Mesendoderm (in vitro differentiated cells): ENCODE data around the gene ACTRT2.

Experiments
- DNase-seq: peaks from one replicate; pipeline ENCODE4 v3.0.0; 2013
- H2AK5ac ChIP-seq: 2 replicates; pipeline ENCODE4 v1.6.1; 2013; ENCODE audit warnings: low read length, inconsistent platforms
- H2BK120ac ChIP-seq: 2 replicates; pipeline ENCODE4 v1.6.1; 2013; ENCODE audit warnings: low read depth, mild to moderate bottlenecking, low read length, moderate library complexity, mixed read lengths
- H2BK15ac ChIP-seq: replicated peaks from 2 replicates; pipeline ENCODE4 v1.6.1; 2013; ENCODE audit warnings: low read depth, mild to moderate bottlenecking, moderate library complexity
- H2BK5ac ChIP-seq: 2 replicates; pipeline ENCODE4 v1.6.1; 2013; ENCODE audit warnings: low read length, inconsistent platforms
- H3K18ac ChIP-seq: 2 replicates; pipeline ENCODE4 v1.6.1; 2013; ENCODE audit warnings: mild to moderate bottlenecking, low read length, mixed read lengths
- H3K23ac ChIP-seq: one replicate; pipeline ENCODE4 v1.6.1; 2013; ENCODE audit warnings: low read length
- H3K27ac ChIP-seq: 2 replicates; pipeline ENCODE4 v1.5.1; 2013; ENCODE audit warnings: low read depth, mild to moderate bottlenecking, inconsistent platforms, low read length, moderate library complexity
- H3K27me3 ChIP-seq: 2 replicates; pipeline ENCODE4 v1.6.1; 2013; ENCODE audit warnings: low read length, control low read depth, mild to moderate bottlenecking, inconsistent platforms; ENCODE audit not compliant: insufficient read depth, poor library complexity
- H3K36me3 ChIP-seq: 2 replicates; pipeline ENCODE4 v1.6.1; 2013; ENCODE audit warnings: low read length, inconsistent platforms; ENCODE audit not compliant: control insufficient read depth, insufficient read depth
- H3K4ac ChIP-seq: one replicate; pipeline ENCODE4 v1.6.1; 2013; ENCODE audit warnings: low read depth, mild to moderate bottlenecking, low read length, moderate library complexity
- H3K4me1 ChIP-seq: 2 replicates; pipeline ENCODE4 v1.6.1; 2013; ENCODE audit warnings: low read depth, low read length, inconsistent platforms; ENCODE audit not compliant: control insufficient read depth
- H3K4me2 ChIP-seq: 2 replicates; pipeline ENCODE4 v1.6.1; 2013; ENCODE audit warnings: low read length
- H3K4me3 ChIP-seq: 2 replicates; pipeline ENCODE4 v1.5.1; 2013; ENCODE audit warnings: mild to moderate bottlenecking, low read length
- H3K56ac ChIP-seq: one replicate; pipeline ENCODE4 v1.6.1; 2013; ENCODE audit warnings: low read length
- H3K79me1 ChIP-seq: 2 replicates; pipeline ENCODE4 v1.6.1; 2013; ENCODE audit warnings: low read length, inconsistent platforms
- H3K79me2 ChIP-seq: 2 replicates; pipeline ENCODE4 v1.6.1; 2013; ENCODE audit warnings: mild to moderate bottlenecking, low read length; ENCODE audit not compliant: control insufficient read depth, insufficient read depth
- H3K9ac ChIP-seq: 2 replicates; pipeline ENCODE4 v1.6.1; 2013; ENCODE audit warnings: low read length, inconsistent platforms
- H4K5ac ChIP-seq: one replicate; pipeline ENCODE4 v1.6.1; 2013; ENCODE audit warnings: low read length
- H4K8ac ChIP-seq: one replicate; pipeline ENCODE4 v1.6.1; 2013; ENCODE audit warnings: low read depth, mild to moderate bottlenecking, control low read depth, low read length, moderate library complexity
- WGBS: extraction: QIAGEN DNeasy Blood & Tissue Kit; methylation state at CpG from one replicate; pipeline ENCODE4 v1.1.7; 2013; ENCODE audit warnings: low lambda C conversion rate, missing lambda C conversion rate; ENCODE audit not compliant: insufficient coverage; ENCODE audit errors: extremely low coverage; 5-methylcytosine and 5-hydroxymethylcytosine counted together

Gene ACTRT2

DNA sequence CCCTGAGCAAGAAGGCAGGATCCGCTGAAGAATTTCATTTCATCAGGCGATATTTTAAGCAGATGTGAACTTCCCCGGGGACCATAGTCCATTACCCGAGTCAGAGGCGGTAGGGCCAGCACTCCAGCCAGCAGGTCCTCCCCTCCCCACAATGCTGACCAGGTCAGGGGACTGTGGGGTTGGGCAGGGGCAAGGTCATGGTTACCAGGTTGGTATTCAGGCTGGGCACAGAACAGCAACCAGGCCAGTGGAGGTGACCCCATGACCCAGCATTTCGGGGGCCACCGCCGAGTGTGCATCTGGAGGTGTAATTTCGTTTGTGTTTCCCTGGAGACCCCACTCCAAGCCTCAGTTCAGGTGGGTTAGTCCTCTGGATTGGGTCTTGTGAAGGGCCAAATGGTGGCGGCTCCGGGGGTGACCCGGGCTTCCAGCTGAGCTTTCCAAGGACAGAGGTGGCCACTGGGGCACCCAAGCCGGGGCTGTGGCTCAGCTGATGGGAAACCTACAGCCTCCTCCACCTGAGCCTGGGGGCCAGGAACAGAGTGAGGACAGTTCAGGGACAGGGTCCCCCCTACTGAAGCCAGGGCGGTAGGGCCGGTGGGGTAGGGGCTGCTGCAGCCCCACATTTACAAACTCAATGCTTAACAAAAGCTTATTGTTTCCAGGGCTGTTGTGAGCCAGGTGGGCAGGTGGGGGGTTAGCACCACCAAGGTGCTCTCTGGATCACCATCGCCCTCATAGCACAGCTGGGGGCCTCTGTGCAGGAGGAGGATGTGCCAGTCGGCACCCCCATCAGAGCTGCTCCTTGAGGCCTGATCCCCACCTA is 50.5 kb downstream of the ACTRT2 start:
- Histone ChIP-seq H3K79me1 (no peaks in the 10 kb centered on the region), H3K27ac (no peak overlapping the region), H3K18ac (no peak overlapping the region), H4K5ac (no peak overlapping the region), H3K27me3 (peaks cover 64% of the 10 kb centered on the region), H2BK5ac (no peak overlapping the region), H3K4me2 (no peak overlapping the region), H2BK15ac (no peak overlapping the region), H3K36me3 (no peaks in the 10 kb centered on the region), H3K4ac (no peak overlapping the region), H3K23ac (no peak overlapping the region), H3K4me1 (no peaks in the 10 kb centered on the region), H3K4me3 (no peak overlapping the region), H3K56ac (no peak overlapping the region), H4K8ac (no peak overlapping the region), H3K9ac (no peak overlapping the region), H3K79me2 (no peaks in the 10 kb centered on the region), H2AK5ac (no peak overlapping the region), H2BK120ac (no peak overlapping the region)
- DNase-seq, result no peak
- WGBS, result no CpG with 5 or more reads among the region's 17 CpGs
